ENCODE results near the gene CCDC33.
"Not testable (repeated sequence)": the region's sequence is repeated elsewhere in the genome, so short reads cannot be mapped to it uniquely, and the experiment has no call there.

The CCDC33 gene

GRCh38 chr15:74333093-74333492 lies 97.0 kb downstream of the CCDC33 start:
- no peak for DNase-seq (ENCODE audit: low read depth in 2 of 2)

GRCh38 chr15:74333662-74334061 lies 97.5 kb downstream of the CCDC33 start:
- DNase-seq (ENCODE audit: low read depth in 2 of 2): no peak

- DNase-seq (ENCODE audit: low read depth in 2 of 2): no peak
Observed at GRCh38 chr15:74334127-74334526, 98.0 kb downstream of the CCDC33 start.

GRCh38 chr15:74335396-74335795 lies 99.3 kb downstream of the CCDC33 start:
- no peak for DNase-seq (ENCODE audit: low read depth in 2 of 2)

GRCh38 chr15:74336061-74337005 lies 100.2 kb downstream of the CCDC33 start:
- DNase-seq (ENCODE audit: low read depth in 2 of 2): no peak

- no peak for DNase-seq (ENCODE audit: low read depth in 2 of 2)
Observed at GRCh38 chr15:74337146-74337545, 101.0 kb downstream of the CCDC33 start.

GRCh38 chr15:74337607-74338211 lies 101.6 kb downstream of the CCDC33 start:
- no peak for DNase-seq (ENCODE audit: low read depth in 2 of 2)

- DNase-seq (ENCODE audit: low read depth in 2 of 2): no peak
Observed at GRCh38 chr15:74338676-74339075, 102.5 kb downstream of the CCDC33 start.

- no peak for DNase-seq (ENCODE audit: low read depth in 2 of 2)
Observed at GRCh38 chr15:74339371-74339770, 103.2 kb downstream of the CCDC33 start.

- no peak for DNase-seq (ENCODE audit: low read depth in 2 of 2)
Observed at GRCh38 chr15:74340150-74340549, 104.0 kb downstream of the CCDC33 start.

GRCh38 chr15:74343127-74343796 lies 107.1 kb downstream of the CCDC33 start:
- DNase-seq (ENCODE audit: low read depth in 2 of 2): no peak

- DNase-seq (ENCODE audit: low read depth in 2 of 2): no peak
Observed at GRCh38 chr15:74343797-74344127, 107.6 kb downstream of the CCDC33 start.

- DNase-seq (ENCODE audit: low read depth in 2 of 2): no peak
Observed at GRCh38 chr15:74345051-74345450, 108.9 kb downstream of the CCDC33 start.

- no peak for DNase-seq (ENCODE audit: low read depth in 2 of 2)
Observed at GRCh38 chr15:74347757-74348250, 111.7 kb downstream of the CCDC33 start.

GRCh38 chr15:74349241-74349778 lies 113.2 kb downstream of the CCDC33 start:
- no peak for DNase-seq (ENCODE audit: low read depth in 2 of 2)

GRCh38 chr15:74350295-74351275 lies 114.5 kb downstream of the CCDC33 start:
- DNase-seq (ENCODE audit: low read depth in 2 of 2): no peak

GRCh38 chr15:74351670-74352069 lies 115.5 kb downstream of the CCDC33 start:
- no peak for DNase-seq (ENCODE audit: low read depth in 2 of 2)

GRCh38 chr15:74352393-74352910 lies 116.3 kb downstream of the CCDC33 start:
- no peak for DNase-seq (ENCODE audit: low read depth in 2 of 2)

- not testable (repeated sequence) for DNase-seq (ENCODE audit: low read depth in 2 of 2)
Observed at GRCh38 chr15:74353992-74354391, 117.9 kb downstream of the CCDC33 start.

GRCh38 chr15:74356050-74356449 lies 119.9 kb downstream of the CCDC33 start:
- not testable (repeated sequence) for DNase-seq (ENCODE audit: low read depth in 2 of 2)

GRCh38 chr15:74357514-74357913 lies 121.4 kb downstream of the CCDC33 start:
- DNase-seq (ENCODE audit: low read depth in 2 of 2): not testable (repeated sequence)

All from activated CD4-positive, alpha-beta T cell treated with anti-CD3 and anti-CD28 coated beads for 24 hours (primary cell).